H1 (cell line): ENCODE data around the gene DRGX. TPM values are rescaled to one million over a fixed set of nuclear protein-coding genes. Genes with fewer than 3 reads are reported as not detected.
A peak's percentile ranks its signal among the peaks of the same experiment; 100 is the strongest.

Source experiments
- CTCF ChIA-PET: fragments of 300-600 bp; sonication (Branson Sonifier 250); formaldehyde crosslinking; loops from one replicate; lab custom pipeline; 2021; ENCODE audit not compliant: partially characterized antibody; lab: Charles Lee
- POLR2A ChIA-PET: fragments of 300-600 bp; sonication (Branson Sonifier 250); formaldehyde crosslinking; loops from one replicate; lab custom pipeline; 2021; ENCODE audit warnings: inconsistent platforms; ENCODE audit not compliant: partially characterized antibody; lab: Charles Lee
- DNase-seq, 2 experiments: peaks; one replicate each; pipeline versions ENCODE4 v3.0.0 to v3.0.0-alpha.2; 2010 to 2022; ENCODE audit warnings: low spot score in 2 of 2, low read depth in 1 of 2, mixed read lengths in 1 of 2
- FAIRE-seq: peaks from 2 replicates; lab custom pipeline; 2011; peaks lifted over from hg19 to GRCh38; lab: Jason Lieb, UNC
- H2AFZ ChIP-seq: 2 replicates; pipeline ENCODE4 v1.8.1; 2012; ENCODE audit warnings: low read length, inconsistent platforms
- H2AK5ac ChIP-seq: 2 replicates; pipeline ENCODE4 v1.6.1; 2013; ENCODE audit warnings: low read depth, low read length
- H2BK120ac ChIP-seq: replicated peaks from 2 replicates; pipeline ENCODE3; 2013; ENCODE audit warnings: low read depth, low read length, inconsistent platforms
- H2BK12ac ChIP-seq: 2 replicates; pipeline ENCODE4 v1.6.1; 2013; ENCODE audit warnings: low read depth, low read length
- H2BK15ac ChIP-seq: 2 replicates; pipeline ENCODE4 v1.6.1; 2013; ENCODE audit warnings: low read length
- H2BK20ac ChIP-seq: 2 replicates; pipeline ENCODE4 v1.6.1; 2013; ENCODE audit warnings: low read length
- H2BK5ac ChIP-seq: 2 replicates; pipeline ENCODE4 v1.6.1; 2013; ENCODE audit warnings: low read depth, low read length
- H3K14ac ChIP-seq: 2 replicates; pipeline ENCODE4 v1.6.1; 2013; ENCODE audit warnings: inconsistent platforms; ENCODE audit not compliant: insufficient read length
- H3K18ac ChIP-seq: 2 replicates; pipeline ENCODE4 v1.6.1; 2013; ENCODE audit warnings: low read length; ENCODE audit errors: extremely low read depth
- H3K23ac ChIP-seq: 2 replicates; pipeline ENCODE4 v1.6.1; 2013; ENCODE audit warnings: inconsistent platforms; ENCODE audit not compliant: insufficient read length
- H3K23me2 ChIP-seq: 2 replicates; pipeline ENCODE4 v1.6.1; 2013; ENCODE audit warnings: low read depth, low read length
- H3K27ac ChIP-seq: 2 replicates; pipeline ENCODE4 v1.6.1; 2011; ENCODE audit warnings: low read depth, low read length, inconsistent platforms
- H3K27me3 ChIP-seq, 4 experiments: replicated peaks in 1 of 4; 1 replicate in 1 of 4; 2 replicates in 3 of 4; pipeline versions ENCODE4 v1.6.1 to v1.8.1; 2011 to 2013; ENCODE audit warnings: low read length in 3 of 4, mild to moderate bottlenecking in 3 of 4, inconsistent platforms in 2 of 4, mixed read lengths in 2 of 4, moderate library complexity in 1 of 4; ENCODE audit not compliant: control insufficient read depth in 3 of 4, insufficient read depth in 3 of 4; ENCODE audit errors: extremely low read depth in 1 of 4
- H3K36me3 ChIP-seq, 4 experiments: 2 replicates each; pipeline versions ENCODE4 v1.6.1 to v1.8.1; 2011 to 2013; ENCODE audit warnings: mild to moderate bottlenecking in 4 of 4, low read length in 3 of 4, moderate library complexity in 2 of 4, control low read depth in 1 of 4, inconsistent platforms in 1 of 4; ENCODE audit not compliant: insufficient read depth in 4 of 4, control insufficient read depth in 2 of 4
- H3K4ac ChIP-seq: replicated peaks from 2 replicates; pipeline ENCODE3; 2013; ENCODE audit warnings: low read length, low read depth, mixed read lengths, inconsistent platforms; ENCODE audit not compliant: insufficient read length
- H3K4me1 ChIP-seq, 4 experiments: replicated peaks in 1 of 4; 1 replicate in 1 of 4; 2 replicates in 3 of 4; pipeline versions ENCODE4 v1.6.1 to v1.8.1; 2011 to 2013; ENCODE audit warnings: low read length in 3 of 4, inconsistent platforms in 2 of 4, mixed read lengths in 1 of 4; ENCODE audit not compliant: insufficient read depth in 4 of 4, control insufficient read depth in 3 of 4
- H3K4me2 ChIP-seq, 2 experiments: 2 replicates each; pipeline versions ENCODE4 v1.6.1 to v1.8.1; 2011 to 2013; ENCODE audit warnings: low read depth in 2 of 2, low read length in 2 of 2, control low read depth in 1 of 2, inconsistent platforms in 1 of 2, mild to moderate bottlenecking in 1 of 2; ENCODE audit not compliant: insufficient read depth in 1 of 2
- H3K4me3 ChIP-seq, 4 experiments: fragments of 200-600, 300-600 bp in 1 of 4; sonication (generic), shearing (Covaris generic), sonication (Bioruptor Twin) in 1 of 4; 2 replicates each; pipeline versions ENCODE4 v1.5.1 to v1.8.1; 2011 to 2016; ENCODE audit warnings: low read length in 4 of 4, low read depth in 3 of 4, control low read depth in 2 of 4, inconsistent platforms in 2 of 4, mild to moderate bottlenecking in 2 of 4, mixed read lengths in 1 of 4, moderate library complexity in 1 of 4; ENCODE audit not compliant: insufficient read depth in 2 of 4; ENCODE audit errors: extremely low read depth in 1 of 4
- H3K56ac ChIP-seq: replicated peaks from 2 replicates; pipeline ENCODE3; 2013; ENCODE audit warnings: low read depth, mild to moderate bottlenecking, mixed read lengths, low read length, inconsistent platforms; ENCODE audit not compliant: insufficient read length
- H3K79me1 ChIP-seq: 2 replicates; pipeline ENCODE4 v1.6.1; 2013; ENCODE audit warnings: low read depth, low read length, control low read depth
- H3K79me2 ChIP-seq, 2 experiments: 2 replicates each; pipeline versions ENCODE4 v1.6.1 to v1.8.1; 2012 to 2013; ENCODE audit warnings: low read length in 2 of 2, mild to moderate bottlenecking in 2 of 2, inconsistent platforms in 1 of 2; ENCODE audit not compliant: insufficient read depth in 2 of 2, control insufficient read depth in 1 of 2
- H3K9ac ChIP-seq, 4 experiments: replicated peaks in 1 of 4; 1 replicate in 1 of 4; 2 replicates in 3 of 4; pipeline versions ENCODE4 v1.6.1 to v1.8.1; 2011 to 2013; ENCODE audit warnings: low read depth in 3 of 4, low read length in 3 of 4, control low read depth in 2 of 4, mild to moderate bottlenecking in 2 of 4, moderate library complexity in 2 of 4, inconsistent platforms in 1 of 4; ENCODE audit errors: extremely low read depth in 1 of 4
- H3K9me3 ChIP-seq, 2 experiments: 2 replicates each; pipeline versions ENCODE4 v1.6.1 to v1.8.1; 2012 to 2013; ENCODE audit warnings: mild to moderate bottlenecking in 2 of 2, moderate library complexity in 2 of 2, control low read depth in 1 of 2, inconsistent platforms in 1 of 2, low read depth in 1 of 2, low read length in 1 of 2, mixed read lengths in 1 of 2; ENCODE audit not compliant: insufficient read depth in 2 of 2
- H4K20me1 ChIP-seq, 2 experiments: replicated peaks in 1 of 2; 2 replicates each; pipeline versions ENCODE3 to v1.8.1; 2011 to 2013; ENCODE audit warnings: inconsistent platforms in 2 of 2, low read length in 2 of 2, mild to moderate bottlenecking in 1 of 2; ENCODE audit not compliant: insufficient read depth in 2 of 2, control insufficient read depth in 1 of 2
- H4K5ac ChIP-seq: 2 replicates; pipeline ENCODE4 v1.6.1; 2013; ENCODE audit warnings: low read length, low read depth, mixed read lengths, inconsistent platforms; ENCODE audit not compliant: insufficient read length
- H4K8ac ChIP-seq: 2 replicates; pipeline ENCODE4 v1.8.0; 2013; ENCODE audit warnings: mild to moderate bottlenecking, moderate library complexity, low read length, inconsistent platforms; ENCODE audit not compliant: insufficient read depth; ENCODE audit errors: extremely low read depth
- H4K91ac ChIP-seq: replicated peaks from 2 replicates; pipeline ENCODE3; 2013; ENCODE audit warnings: low read length, mixed read lengths, inconsistent platforms; ENCODE audit not compliant: insufficient read length
- BACH1 ChIP-seq: IDR thresholded peaks from 2 replicates; pipeline ENCODE4 v1.6.1; 2012; ENCODE audit warnings: low read length, improper control_type of control experiment
- CTCF ChIP-seq, 3 experiments: IDR thresholded peaks; 1 replicate in 2 of 3; 2 replicates in 1 of 3; pipeline versions ENCODE4 v1.5.1 to v1.6.1; 2011; ENCODE audit warnings: low read length in 3 of 3, mild to moderate bottlenecking in 3 of 3, inconsistent platforms in 2 of 3, low read depth in 1 of 3, moderate library complexity in 1 of 3; ENCODE audit not compliant: insufficient read depth in 1 of 3; ENCODE audit errors: control extremely low read depth in 1 of 3
- RAD21 ChIP-seq, 2 experiments: IDR thresholded peaks in 1 of 2; conservative IDR thresholded peaks in 1 of 2; 2 replicates each; pipeline ENCODE4 v1.6.1; 2011; ENCODE audit warnings: low read depth in 2 of 2, low read length in 2 of 2, improper control_type of control experiment in 1 of 2, inconsistent platforms in 1 of 2, mild to moderate bottlenecking in 1 of 2, moderate library complexity in 1 of 2
- SRF ChIP-seq: IDR thresholded peaks from 2 replicates; pipeline ENCODE4 v1.6.1; 2011; ENCODE audit warnings: mild to moderate bottlenecking, low read depth, low read length, moderate library complexity
- WGBS, 2 experiments: shearing (Covaris generic) in 1 of 2; methylation state at CpG; one replicate each; pipeline versions ENCODE4 v1.1.6 to v1.1.7; 2013 to 2015; ENCODE audit warnings: low lambda C conversion rate in 2 of 2, mixed read lengths in 2 of 2, inconsistent platforms in 1 of 2, low coverage in 1 of 2, missing lambda C conversion rate in 1 of 2; ENCODE audit not compliant: insufficient replicate concordance in 2 of 2, insufficient coverage in 1 of 2, insufficient read length in 1 of 2; ENCODE audit errors: extremely low coverage in 1 of 2, missing lambda C conversion rate in 1 of 2; 5-methylcytosine and 5-hydroxymethylcytosine counted together
- polyA plus RNA-seq, 7 experiments: library from polyadenylated mRNA; depleted of rRNA in 3 of 7; stranded (reverse) in 5 of 7; unstranded in 2 of 7; fragments of >200 nt in 5 of 7; fragments of 200-250 nt in 2 of 7; gene quantifications; 1 replicate in 5 of 7; 2 replicates in 1 of 7; 4 replicates in 1 of 7; pipeline versions ENCODE4 v1.2.1 to v1.2.3, GENCODE V29; 2011 to 2013; ENCODE audit warnings: missing spikeins in 2 of 7, mixed read lengths in 2 of 7
- total RNA-seq: library from RNA; stranded (reverse); fragmentation: NEBNext Ultra II Directional; extraction: Animal tissue kit (Norgen Biotek cat#: 25700); gene quantifications from 2 replicates; pipeline ENCODE4 v1.2.1, GENCODE V29; 2021

Gene DRGX
- total and polyA plus RNA-seq, 2 of the 8 experiments (the other 6 are each of a cell fraction or from before 2014, with no cell fraction given): not detected

- H3K56ac ChIP-seq: no peak overlapping the region
- TF ChIP-seq SRF (0 out of 2 replicates have a peak, but pooled peaks have one; percentile 10), CTCF (IDR thresholded peaks at IDR 0.05; ENCODE audit: control extremely low read depth in 1 of 3, insufficient read depth in 1 of 3, low read depth in 1 of 3, low read length in 3 of 3) (peak; percentile 33 to 62 (median 58); a peak in 3 of 4 replicates), BACH1 (no peak), RAD21 (IDR thresholded peaks at IDR 0.05 in 1 of 2, conservative IDR thresholded peaks at IDR 0.05 in 1 of 2; ENCODE audit: low read depth in 2 of 2, low read length in 2 of 2) (peak; percentile 7 to 31; a peak in 1 of 4 replicates)
- 85% methylated on average over 13 of the region's 13 CpGs; no CpG with 5 or more reads in 1 of the 2 experiments for WGBS, 2 experiments
- no peaks in the 10 kb centered on the region; a peak in 1 of 7 replicates for H3K4me1 ChIP-seq
- H2BK12ac ChIP-seq: no peak overlapping the region
- H3K18ac ChIP-seq: no peak overlapping the region
- no peak overlapping the region for H3K4ac ChIP-seq
- no peak overlapping the region for H4K5ac ChIP-seq
- H2BK15ac ChIP-seq: no peak overlapping the region
- H4K20me1 ChIP-seq: no peaks in the 10 kb centered on the region
- H3K79me1 ChIP-seq: no peaks in the 10 kb centered on the region
- H2BK20ac ChIP-seq: no peak overlapping the region
- no peak for FAIRE-seq
- no peak overlapping the region for H3K27ac ChIP-seq
- H3K23ac ChIP-seq: no peak overlapping the region
- no peak overlapping the region for H3K4me2 ChIP-seq
- no peak overlapping the region for H3K14ac ChIP-seq
- POLR2A ChIA-PET: no interaction called here
- no peaks in the 10 kb centered on the region for H3K27me3 ChIP-seq
- no peak overlapping the region for H3K4me3 ChIP-seq
- no peaks in the 10 kb centered on the region for H3K9me3 ChIP-seq
- H4K8ac ChIP-seq: no peak overlapping the region
- H4K91ac ChIP-seq: no peak overlapping the region
- H3K23me2 ChIP-seq: no peaks in the 10 kb centered on the region
- no peak overlapping the region for H2AK5ac ChIP-seq
- no peak overlapping the region for H2AFZ ChIP-seq
- H2BK5ac ChIP-seq: no peak overlapping the region
- no peak overlapping the region; a peak in 1 of 7 replicates for H3K9ac ChIP-seq
- no peaks in the 10 kb centered on the region for H3K79me2 ChIP-seq
- H3K36me3 ChIP-seq: no peaks in the 10 kb centered on the region
- no peak overlapping the region for H2BK120ac ChIP-seq
- no peak for DNase-seq
- CTCF ChIA-PET: interaction anchor here (0.7 to 1.7 kb wide), 8 partner anchors 10 to 415 kb away, joined by 3 to 8 read pairs (median 4); no protein-coding TSS in a partner anchor
Measured at GRCh38 chr10:49379596-49380410, 16.1 kb downstream of the DRGX start.
